ENCODE results near the gene CST4. TPM values are rescaled to one million over a fixed set of nuclear protein-coding genes. Genes with fewer than 3 reads are reported as not detected.
"Not testable (repeated sequence)": the region's sequence is repeated elsewhere in the genome, so short reads cannot be mapped to it uniquely, and the experiment has no call there.

CST4 gene, protein sequence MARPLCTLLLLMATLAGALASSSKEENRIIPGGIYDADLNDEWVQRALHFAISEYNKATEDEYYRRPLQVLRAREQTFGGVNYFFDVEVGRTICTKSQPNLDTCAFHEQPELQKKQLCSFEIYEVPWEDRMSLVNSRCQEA
- polyA plus RNA-seq (ENCODE audit: insufficient read length in 3 of 3), result not detected

DNA sequence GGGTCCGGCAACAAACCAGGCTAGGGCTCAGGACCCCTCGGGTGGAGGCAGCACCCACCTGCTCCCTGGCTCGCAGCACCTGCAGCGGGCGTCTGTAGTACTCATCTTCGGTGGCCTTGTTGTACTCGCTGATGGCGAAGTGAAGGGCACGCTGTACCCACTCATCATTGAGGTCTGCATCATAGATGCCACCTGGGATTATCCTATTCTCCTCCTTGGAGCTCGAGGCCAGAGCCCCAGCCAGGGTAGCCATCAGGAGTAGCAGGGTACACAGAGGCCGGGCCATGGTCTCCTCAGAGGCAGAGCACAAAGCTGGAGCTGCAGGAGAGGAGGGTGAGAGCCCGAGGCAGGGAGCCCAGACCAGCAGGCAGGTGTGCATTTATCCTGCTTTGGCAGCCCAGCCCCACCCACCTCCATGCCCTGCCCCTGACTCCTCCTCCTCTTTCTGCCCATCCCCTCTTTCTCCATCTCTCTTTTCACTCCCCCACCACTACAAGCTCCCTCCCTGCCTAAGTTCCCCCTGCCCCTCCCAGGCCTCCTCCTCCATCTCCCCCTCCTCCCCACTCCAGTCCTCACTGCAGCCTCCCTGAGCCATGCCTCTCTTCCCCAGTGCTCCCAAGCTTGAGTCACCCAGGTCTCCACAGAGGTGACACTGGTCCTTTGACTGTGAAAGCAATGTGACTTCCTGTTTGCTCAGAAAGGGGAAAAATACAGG is at the start of gene CST4:
CST4 (minus strand) TSS at position 355 of the 715 bp plus-strand sequence; CDS start at position 286, 69 bp downstream.
- not testable (repeated sequence) for DNase-seq (ENCODE audit: low read depth in 3 of 3, low spot score in 2 of 3)

DNA sequence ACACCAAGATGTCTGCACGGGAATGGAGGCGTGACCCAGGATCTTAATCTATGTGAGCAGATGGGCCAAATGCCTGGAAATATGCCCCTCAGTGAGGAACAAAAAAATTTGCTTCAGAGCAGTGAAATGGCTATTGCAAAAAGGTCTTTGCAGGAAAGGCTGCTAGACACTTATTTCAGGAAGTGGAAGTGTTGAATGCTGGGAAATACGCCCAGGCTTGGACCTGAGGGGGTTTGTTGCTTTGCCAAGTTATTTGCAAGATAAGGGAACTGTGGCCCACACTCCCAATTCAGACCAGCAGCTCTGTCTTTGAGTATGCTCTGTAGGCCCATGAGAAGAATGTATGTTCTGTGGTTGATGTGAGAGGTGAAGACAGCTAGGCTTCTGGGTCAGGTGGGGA is 46.6 kb upstream of the CST4 start:
- DNase-seq (ENCODE audit: low read depth in 3 of 3, low spot score in 2 of 3), result not testable (repeated sequence)

DNA sequence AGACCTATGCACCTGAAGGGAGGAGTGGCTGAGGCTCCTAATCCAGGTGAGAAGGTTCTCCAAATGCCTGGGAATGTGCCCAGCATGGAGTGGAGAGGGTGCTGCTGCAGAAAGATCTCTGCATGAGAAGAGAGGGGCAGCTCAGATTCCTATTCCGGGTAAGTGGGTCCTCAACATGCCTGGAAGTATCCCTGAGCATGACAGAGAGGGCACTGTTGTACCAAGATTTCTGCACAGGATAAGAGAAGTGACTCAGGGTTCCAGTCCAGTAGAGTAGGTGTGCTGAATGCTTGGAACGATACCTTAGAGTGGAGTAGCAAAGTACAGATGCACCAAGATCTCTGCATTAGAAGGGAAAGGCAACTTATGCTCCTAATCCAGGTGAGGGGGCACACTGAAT is 46.1 kb upstream of the CST4 start:
- not testable (repeated sequence) for DNase-seq (ENCODE audit: low read depth in 3 of 3, low spot score in 2 of 3)

DNA sequence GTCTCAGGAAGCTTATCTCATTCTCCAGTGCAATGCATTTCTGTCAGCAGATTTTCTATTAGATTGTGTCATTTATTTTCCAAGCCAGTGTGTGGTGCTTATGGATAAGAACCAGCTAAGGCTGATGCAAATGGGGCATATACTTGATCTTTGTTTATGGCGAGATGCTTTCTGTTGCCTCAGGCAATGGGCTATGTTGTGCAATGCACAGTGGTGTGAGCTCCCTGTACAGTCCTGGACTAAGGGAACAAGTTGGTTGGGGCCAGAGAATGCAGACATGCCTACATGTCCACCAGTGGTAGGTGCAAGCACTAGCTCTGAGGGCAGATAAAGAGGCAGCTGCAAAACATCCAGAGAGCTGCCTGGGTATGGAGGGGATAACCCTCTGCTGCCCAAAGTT is 45.6 kb upstream of the CST4 start:
- not testable (repeated sequence) for DNase-seq (ENCODE audit: low read depth in 3 of 3, low spot score in 2 of 3)

DNA sequence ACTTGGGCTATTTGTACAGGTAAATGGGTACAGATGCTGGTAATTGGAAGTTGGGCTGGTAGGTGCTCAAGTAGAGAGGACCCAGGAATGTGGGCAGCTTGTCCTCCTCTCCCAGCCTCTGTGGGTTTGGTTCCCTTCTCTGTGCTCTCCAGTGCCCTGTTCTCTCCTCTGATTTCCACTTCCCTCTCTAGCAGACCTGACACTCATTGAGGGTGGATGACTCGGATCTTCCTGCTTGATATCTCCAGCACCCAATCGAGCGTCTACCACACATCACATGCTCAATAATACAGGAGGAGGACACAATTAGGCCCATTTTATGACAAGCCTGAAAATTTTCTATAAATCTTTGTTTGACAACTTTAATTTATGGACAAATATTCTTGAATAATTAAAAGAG is 38.2 kb upstream of the CST4 start:
- DNase-seq (ENCODE audit: low read depth in 3 of 3, low spot score in 2 of 3), result no peak

DNA sequence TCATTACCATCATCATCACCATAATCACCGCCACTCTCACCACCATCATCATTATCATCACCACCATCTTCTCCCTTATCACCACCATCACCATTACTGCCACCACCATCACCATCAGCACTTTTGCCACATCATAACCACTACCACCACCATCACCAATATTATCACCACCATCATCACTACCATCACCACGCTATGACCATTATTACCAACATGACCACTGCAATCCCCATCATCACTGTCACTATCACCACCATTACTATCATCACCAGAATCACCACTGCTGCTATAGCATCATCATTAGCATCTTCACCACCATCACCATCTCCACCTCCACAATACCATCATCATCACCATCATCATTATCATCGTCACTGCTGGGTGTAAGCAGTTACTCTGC is 36.3 kb upstream of the CST4 start:
- DNase-seq (ENCODE audit: low read depth in 3 of 3, low spot score in 2 of 3), result no peak

DNA sequence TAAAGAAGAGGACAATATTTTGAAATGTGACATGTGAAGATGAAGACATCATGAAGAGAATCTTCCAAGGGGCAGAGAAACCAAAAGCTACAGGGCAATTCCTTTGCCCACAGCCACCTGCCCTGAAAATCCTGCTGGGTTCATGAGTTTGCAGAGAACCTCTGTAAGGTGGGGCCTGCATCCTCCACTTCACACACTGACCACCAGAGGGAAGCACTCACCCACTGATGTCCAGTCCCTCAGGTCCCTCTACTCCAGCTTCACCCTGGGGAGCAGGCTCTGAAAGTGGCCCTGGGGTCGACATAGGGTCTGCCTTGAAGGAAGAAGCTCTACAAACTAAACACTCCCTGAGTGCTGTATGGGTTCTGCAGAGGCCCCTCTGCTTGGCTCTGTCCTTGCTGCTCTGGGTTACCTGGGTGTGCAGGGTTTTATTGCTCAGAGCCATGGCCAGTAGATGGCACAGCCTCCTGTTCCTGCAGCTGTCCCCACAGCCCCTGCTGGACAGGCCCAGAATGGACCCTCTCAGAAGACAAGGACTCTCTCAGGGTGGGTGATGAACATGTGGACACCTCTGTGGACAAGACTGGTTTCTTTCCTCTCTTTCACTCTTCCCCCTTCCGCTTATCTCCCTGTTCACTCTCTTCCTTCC is 34.9 kb upstream of the CST4 start:
- DNase-seq (ENCODE audit: low read depth in 3 of 3, low spot score in 2 of 3), result peak in 1 of 3 donors; percentile 1

DNA sequence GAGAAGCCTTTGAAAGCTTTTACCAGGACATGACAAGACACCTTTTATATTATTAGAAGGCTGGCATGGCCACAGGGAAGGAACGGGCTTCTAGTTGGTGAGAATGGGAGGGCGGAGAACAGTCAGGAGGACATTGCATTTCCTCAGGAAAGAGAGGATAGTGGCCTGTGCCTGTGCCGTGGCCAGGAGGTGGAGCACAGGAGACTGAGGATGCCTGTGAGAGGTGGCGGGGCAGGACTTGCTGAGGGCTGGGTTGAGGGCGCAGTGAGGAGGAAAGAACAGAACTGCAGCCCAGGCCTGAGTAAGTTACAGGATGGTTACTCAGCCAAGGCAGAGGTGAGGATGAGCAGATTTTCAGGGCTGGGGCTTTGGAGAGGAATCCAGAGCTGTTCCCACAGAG is 34.0 kb upstream of the CST4 start:
- DNase-seq (ENCODE audit: low read depth in 3 of 3, low spot score in 2 of 3), result not testable (repeated sequence)

DNA sequence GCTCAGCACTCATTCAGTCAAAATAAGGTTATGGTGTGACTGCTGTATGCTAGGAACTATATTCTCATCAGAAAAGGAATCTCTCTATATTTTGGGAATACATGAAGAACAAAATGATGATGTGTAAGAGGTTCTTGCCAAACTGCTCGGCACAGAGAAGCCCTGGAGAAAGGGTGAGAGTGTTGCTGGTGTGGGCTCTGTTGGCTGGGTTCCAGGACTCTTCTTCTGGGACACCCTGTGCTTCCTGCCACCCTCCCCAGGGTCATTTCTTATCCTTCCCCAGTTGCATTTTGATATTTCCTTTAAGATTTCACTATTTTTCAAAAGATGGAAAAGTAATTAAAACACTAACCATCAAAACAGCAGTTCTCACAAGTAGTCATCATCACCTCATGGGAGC is 33.1 kb upstream of the CST4 start:
- no peak for DNase-seq (ENCODE audit: low read depth in 3 of 3, low spot score in 2 of 3)

DNA sequence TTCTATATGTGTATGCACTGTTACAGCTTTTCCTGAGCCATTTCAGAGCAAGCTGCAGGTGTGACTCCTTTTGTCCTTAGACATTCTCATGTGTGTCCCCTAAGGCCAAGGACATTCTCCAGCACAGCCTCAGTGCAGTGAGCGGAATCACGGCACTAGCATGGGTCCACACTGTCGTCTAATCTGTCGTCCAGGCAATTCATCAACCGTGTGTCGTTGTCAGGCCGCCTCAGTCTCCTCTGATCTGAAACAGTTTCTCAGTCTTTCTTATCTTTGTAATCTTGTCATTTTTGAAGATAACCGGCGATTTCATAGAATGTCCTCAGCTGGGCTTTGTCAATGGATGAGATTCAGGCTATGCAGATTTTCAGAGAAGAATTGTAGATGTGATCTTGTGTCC is 30.5 kb upstream of the CST4 start:
- not testable (repeated sequence) for DNase-seq (ENCODE audit: low read depth in 3 of 3, low spot score in 2 of 3)

DNA sequence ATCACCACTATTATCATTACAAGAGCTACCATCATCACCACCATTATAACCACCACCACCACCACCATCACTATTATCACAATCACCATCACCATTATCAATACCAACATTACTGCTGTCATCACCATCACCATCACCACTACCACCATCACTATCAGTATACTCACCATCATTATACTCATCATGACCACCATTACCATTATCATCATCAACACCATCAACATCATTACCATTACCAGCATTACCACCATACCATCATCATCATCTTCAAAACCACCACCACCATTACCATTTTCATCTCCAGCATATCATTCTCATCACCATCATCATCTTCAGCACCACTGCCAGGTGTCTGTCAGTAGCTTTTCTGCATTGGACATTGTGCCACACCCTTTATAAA is 22.9 kb upstream of the CST4 start:
- DNase-seq (ENCODE audit: low read depth in 3 of 3, low spot score in 2 of 3), result not testable (repeated sequence)

DNA sequence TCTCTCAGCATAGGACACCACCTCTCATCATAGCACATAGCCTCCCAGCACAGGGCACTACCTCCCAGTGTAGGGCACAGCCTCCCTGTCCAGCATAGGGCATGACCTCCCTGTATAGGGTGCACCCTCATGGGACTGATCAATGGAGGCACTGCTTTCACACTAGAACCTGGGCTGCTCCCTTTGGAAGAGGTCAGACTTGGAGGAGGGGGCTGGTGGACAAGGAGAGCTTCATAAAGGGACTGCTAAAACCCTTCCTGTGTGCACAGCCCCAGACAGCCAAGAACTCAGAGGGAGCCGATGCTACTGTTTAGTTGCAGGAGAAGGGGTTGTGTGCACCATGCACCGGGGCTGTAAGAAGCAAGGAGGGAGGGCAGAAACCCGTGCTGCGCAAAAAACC is 21.9 kb upstream of the CST4 start:
- no peak for DNase-seq (ENCODE audit: low read depth in 3 of 3, low spot score in 2 of 3)

DNA sequence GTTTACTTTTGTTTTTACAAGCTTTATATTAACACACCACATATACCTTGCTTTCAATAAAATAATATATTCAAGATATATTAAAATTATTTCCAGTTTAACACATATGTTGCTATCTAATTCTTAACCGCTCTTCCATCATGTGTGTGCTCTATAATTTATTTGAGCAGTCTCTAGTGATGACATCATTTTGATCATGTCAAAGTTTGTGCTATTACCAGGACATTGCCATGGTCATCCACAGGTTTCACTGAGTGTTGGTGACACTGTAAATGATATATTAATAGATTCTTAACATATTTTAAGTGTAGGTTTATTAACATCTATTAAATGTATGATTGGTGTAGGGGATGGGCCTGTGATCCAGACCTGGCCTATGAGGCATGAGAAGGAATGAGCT is 17.1 kb upstream of the CST4 start:
- DNase-seq (ENCODE audit: low read depth in 3 of 3, low spot score in 2 of 3), result no peak

DNA sequence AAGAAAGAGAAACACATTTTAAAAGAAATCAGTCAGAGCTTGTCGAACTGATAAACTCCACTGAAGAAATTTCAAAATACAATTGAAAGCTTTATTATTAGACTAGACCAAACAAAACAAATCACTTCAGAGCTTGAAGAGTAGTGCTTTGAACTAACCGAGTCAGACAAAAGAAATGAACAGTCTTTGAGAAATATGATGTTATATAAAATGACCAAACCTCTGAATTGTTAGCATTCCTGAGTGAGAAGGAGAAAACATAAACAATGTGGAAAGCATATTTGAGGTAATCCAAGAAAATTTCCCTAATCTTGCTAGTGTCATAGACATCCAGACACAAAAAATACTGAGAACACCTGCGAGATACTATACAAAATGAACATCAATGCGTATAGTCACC is 13.2 kb upstream of the CST4 start:
- no peak for DNase-seq (ENCODE audit: low read depth in 3 of 3, low spot score in 2 of 3)

DNA sequence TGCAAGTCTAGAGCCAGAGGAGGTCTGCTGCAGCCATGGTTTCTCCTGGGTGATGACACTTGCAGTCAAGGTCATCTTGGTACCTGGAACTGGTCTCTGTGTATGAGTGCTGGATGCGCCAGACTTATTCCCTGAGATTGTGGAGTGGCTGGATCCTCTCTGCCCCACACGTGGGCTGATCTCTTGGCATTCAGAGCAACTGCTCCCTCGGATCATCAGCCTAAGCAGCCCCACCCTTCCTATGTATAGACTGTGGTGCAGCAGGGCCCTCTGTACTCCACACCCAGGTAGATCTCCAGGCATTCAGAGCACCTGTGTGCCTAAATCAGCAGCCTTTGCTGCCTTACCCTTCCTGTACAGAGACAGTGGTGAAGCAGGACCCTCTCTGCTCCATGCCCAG is 12.1 kb upstream of the CST4 start:
- DNase-seq (ENCODE audit: low read depth in 3 of 3, low spot score in 2 of 3), result no peak

DNA sequence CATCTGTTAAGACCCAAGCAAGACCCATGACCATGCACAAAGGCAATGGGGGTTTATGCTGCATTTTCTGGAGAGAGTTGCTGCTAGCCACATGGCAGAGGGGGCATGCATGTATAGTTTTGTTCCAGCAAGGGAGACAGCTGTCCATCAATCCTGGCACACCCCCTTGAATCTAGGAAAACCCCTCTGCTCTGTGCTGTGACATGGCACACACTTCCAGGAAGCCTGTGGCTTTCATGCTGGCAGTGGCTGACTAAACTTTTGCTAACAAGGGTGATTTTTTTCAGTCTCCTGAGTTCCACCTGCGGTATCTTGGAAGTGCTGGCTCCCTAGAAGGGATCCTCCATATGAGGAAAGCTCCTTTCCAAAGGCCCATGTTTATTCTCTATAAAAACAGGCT is 9.1 kb upstream of the CST4 start:
- DNase-seq (ENCODE audit: low read depth in 3 of 3, low spot score in 2 of 3), result no peak

DNA sequence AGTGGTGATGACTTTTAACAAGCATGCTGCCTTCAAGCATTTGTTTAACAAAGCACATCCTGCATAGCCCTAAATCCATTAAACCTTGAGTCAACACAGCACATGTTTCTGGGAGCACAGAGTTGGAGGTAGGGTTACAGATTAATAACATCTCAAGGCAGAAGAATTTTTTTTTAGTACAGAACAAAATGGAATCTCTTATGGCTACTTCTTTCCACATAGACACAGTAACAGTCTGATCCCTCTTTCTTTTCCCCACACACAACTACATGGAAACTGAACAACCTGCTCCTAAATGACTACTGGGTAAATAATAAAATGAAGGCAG is 6.2 kb upstream of the CST4 start:
- DNase-seq (ENCODE audit: low read depth in 3 of 3, low spot score in 2 of 3), result not testable (repeated sequence)

DNA sequence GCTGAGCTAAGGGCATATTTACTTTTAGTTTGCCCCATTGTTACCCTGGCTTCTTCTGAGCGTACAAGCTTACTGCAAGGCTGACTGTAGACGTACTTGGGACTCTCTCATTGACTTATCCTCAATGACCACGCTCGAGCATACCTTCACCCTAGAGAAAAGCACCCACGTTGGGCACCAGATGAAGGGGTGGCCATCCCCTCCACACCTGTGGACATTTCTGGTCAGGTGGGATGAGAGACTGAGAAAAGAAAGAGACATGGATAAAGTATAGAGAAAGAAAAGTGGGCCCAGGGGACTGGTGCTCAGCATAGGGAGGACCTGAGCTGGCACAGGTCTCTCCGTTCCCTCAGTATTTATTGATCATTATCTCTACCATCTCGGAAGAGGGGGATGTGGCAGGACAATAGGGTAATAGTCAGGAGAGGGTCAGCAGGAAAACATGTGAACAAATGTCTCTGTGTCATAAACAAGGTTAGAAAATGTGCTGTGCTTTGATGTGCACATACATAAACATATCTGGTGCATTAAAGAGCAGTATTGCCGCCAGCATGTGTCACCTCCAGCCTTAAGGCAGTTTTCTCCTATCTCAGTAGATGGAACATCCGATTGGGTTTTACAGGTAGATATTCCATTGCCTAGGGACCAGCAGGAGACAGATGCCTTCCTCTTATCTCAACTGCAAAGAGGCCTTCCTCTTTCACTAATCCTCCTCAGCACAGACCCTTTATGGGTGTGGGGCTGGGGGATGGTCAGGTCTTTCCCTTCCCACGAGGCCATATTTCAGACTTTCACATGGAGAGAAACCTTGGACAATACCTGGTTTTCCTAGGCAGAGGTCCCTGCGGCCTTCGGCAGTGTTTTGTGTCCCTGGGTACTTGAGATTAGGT is 5.6 kb upstream of the CST4 start:
- not testable (repeated sequence) for DNase-seq (ENCODE audit: low read depth in 3 of 3, low spot score in 2 of 3)

DNA sequence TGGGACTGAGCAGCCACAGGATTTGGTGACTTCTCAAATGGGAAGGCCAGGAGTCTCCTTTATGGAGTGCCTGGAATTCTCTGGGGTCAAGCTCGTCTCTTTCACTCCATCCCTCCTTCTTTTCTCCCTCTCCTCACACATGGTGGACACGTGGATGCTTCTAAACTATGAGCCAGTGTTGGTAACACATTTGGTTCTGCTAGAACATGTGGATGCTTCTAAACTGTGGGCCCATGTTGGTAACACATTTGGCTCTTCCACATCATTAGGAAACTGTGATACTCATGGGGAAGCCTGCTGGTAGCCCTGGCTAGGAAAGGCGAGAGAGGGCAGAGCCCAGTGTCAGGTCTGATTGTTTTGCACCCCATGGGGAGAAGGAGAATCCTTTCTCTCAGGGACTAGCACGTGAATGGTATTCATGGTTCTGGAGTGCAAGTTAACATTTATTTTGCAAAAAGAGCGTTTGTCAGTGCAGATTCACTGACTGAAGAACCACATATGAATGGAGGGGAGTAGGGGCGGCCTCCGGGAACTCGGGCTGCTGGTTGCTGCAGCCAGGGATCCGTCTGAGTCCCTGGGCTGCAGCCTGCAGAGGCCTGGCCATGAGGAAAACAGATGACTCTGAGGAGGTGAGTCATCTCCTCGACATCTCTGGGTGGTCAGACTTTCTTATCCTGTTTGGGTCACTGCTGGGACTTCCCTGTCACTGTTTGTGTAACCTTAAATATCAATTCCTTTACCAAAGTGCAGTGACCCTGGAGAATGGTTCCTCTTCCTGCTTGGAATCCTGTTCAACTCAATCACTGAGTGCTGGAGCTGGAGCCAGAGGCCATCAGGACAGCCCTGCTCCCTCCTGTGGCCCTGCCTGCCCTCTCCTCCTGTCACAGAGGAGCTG is 4.1 kb upstream of the CST4 start:
- DNase-seq (ENCODE audit: low read depth in 3 of 3, low spot score in 2 of 3), result not testable (repeated sequence)

DNA sequence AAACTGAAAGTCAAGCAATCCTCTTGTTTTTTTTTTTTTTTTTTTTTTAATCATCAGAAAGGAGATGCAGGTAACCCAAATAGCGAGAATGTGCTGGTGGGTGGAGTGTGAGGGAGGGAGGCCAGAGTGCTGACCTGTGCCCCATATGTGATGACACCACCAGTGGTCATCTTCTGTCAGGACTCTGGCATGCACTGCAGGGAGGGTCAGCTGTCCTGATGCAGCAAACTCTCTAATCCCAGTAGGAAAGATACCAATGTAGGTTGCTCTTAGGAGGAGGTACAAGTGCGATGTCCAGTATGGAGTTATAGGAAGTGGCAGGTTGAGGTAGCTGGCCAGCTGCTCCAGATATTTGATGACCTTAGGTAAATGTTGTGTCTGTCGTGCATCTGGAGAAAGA is 2.8 kb upstream of the CST4 start:
- no peak for DNase-seq (ENCODE audit: low read depth in 3 of 3, low spot score in 2 of 3)
